ENCODE results near the gene SH3PXD2A. TPM values are rescaled to one million over a fixed set of nuclear protein-coding genes. Genes with fewer than 3 reads are reported as not detected.
"Not testable (repeated sequence)": the region's sequence is repeated elsewhere in the genome, so short reads cannot be mapped to it uniquely, and the experiment has no call there.

Gene SH3PXD2A
- total RNA-seq, 1 experiment from 2014 or later, result 0.07 TPM

DNA sequence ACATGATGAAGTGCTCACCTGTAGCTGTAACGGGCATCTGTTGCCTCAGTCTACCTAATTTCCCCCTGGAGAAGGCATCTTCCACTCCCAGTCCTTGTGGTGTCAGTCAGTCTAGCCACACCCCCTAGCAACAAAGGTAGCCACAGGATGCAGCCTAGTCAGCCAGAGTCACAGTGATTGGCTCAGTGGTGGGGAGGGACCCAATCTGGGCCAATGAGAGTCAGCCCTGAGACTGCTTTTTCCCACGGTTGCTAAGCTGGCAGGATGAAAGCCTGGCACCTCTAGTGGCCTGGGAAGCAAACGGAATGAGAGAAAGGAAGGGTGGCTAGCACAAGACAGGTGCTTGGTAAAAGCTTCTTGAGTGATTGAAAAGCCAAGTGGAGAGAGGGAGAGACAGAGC lies 118.6 kb downstream of the SH3PXD2A start:
- Histone ChIP-seq H3K9me2 (replicated peaks; ENCODE audit: insufficient read depth, low read length) (no peaks in the 10 kb centered on the region), H2AFZ (ENCODE audit: low read length) (no peak overlapping the region), H3K36me3 (ENCODE audit: insufficient read depth, low read length) (no peaks in the 10 kb centered on the region), H3K4me3 (ENCODE audit: low read length) (no peak overlapping the region), H3K27ac (ENCODE audit: low read length) (no peak overlapping the region), H3K9me3 (ENCODE audit: low read length) (no peaks in the 10 kb centered on the region), H3K27me3 (ENCODE audit: low read length) (no peaks in the 10 kb centered on the region), H3K4me2 (ENCODE audit: low read depth, low read length, poor library complexity, severe bottlenecking) (no peak overlapping the region), H3K4me1 (ENCODE audit: low read length) (no peaks in the 10 kb centered on the region), H3K79me2 (ENCODE audit: low read length) (no peaks in the 10 kb centered on the region), H4K20me1 (ENCODE audit: insufficient read depth, low read depth, low read length) (no peaks in the 10 kb centered on the region), H3K9ac (ENCODE audit: low read length) (no peak overlapping the region)
- peak; percentile 87 for DNase-seq

DNA sequence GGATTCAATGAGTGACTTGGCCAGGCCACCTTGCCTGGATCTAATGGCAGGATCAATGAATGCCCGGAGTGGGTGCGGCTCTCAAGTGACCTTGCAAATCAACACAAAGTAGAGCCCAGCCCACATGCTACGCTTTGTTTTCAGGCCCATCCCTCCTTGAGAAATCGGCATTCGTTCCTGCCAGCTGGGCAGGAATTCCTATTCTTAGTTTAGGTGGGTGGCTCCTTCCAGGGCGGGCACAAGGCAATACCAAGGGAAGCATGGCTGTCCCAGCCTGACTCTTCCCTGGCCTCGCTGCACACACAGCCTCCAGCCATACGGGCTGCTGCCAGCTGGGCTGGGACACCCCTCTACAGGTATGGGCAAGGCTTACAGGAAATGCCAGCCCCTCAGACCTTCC lies 119.3 kb downstream of the SH3PXD2A start:
- Histone ChIP-seq H3K27ac (ENCODE audit: low read length) (no peak overlapping the region), H3K9me2 (replicated peaks; ENCODE audit: insufficient read depth, low read length) (no peaks in the 10 kb centered on the region), H3K9me3 (ENCODE audit: low read length) (no peaks in the 10 kb centered on the region), H2AFZ (ENCODE audit: low read length) (no peak overlapping the region), H3K79me2 (ENCODE audit: low read length) (no peaks in the 10 kb centered on the region), H3K4me1 (ENCODE audit: low read length) (no peaks in the 10 kb centered on the region), H3K27me3 (ENCODE audit: low read length) (no peaks in the 10 kb centered on the region), H4K20me1 (ENCODE audit: insufficient read depth, low read depth, low read length) (no peaks in the 10 kb centered on the region), H3K9ac (ENCODE audit: low read length) (no peak overlapping the region), H3K4me3 (ENCODE audit: low read length) (no peak overlapping the region), H3K4me2 (ENCODE audit: low read depth, low read length, poor library complexity, severe bottlenecking) (no peak overlapping the region), H3K36me3 (ENCODE audit: insufficient read depth, low read length) (no peaks in the 10 kb centered on the region)
- no peak for DNase-seq

DNA sequence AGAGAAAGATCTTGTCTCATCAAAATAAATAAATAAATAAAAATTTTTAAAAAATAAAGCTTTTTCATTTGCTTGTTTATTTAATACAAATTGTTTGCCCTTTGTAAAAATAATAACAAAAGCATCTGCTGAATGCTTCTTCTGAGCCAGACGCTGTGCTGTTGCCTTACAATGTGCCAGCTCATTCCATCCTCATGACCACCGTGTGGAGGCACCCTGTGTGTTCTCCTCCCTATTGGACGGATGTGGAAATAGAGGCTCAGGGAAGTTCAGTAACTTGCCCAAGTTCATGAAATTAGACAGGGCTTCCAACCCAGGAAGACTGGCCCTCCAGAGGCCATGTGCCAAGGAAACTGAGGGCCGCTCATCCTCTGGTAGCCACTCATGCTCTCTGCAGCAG lies 120.6 kb downstream of the SH3PXD2A start:
- no peak for DNase-seq

DNA sequence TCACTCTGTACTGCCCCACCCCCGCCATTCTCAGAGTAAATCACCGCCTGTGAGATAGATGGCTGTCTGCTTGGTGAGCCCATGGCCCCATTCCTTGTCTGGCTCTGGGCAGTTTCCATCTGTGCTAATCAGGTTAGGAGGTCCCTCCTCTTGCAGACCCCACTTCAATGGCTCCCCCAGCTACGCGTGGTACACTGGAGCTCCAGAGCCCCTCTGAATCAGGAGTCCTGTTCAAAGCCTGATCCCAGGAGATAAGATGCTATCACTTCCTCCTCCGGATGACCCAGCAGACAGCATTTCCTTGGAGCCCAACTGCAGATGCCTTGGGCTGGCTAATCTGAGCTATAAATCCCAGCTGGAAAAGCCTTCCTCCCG lies 122.3 kb downstream of the SH3PXD2A start:
- H3K4me3 ChIP-seq (ENCODE audit: low read length), result no peak overlapping the region
- H2AFZ ChIP-seq (ENCODE audit: low read length), result no peak overlapping the region
- H3K27ac ChIP-seq (ENCODE audit: low read length), result no peak overlapping the region
- no peaks in the 10 kb centered on the region for H4K20me1 ChIP-seq (ENCODE audit: insufficient read depth, low read depth, low read length)
- H3K9me3 ChIP-seq (ENCODE audit: low read length), result no peaks in the 10 kb centered on the region
- H3K27me3 ChIP-seq (ENCODE audit: low read length), result no peaks in the 10 kb centered on the region
- H3K4me1 ChIP-seq (ENCODE audit: low read length), result no peaks in the 10 kb centered on the region
- no peaks in the 10 kb centered on the region for H3K79me2 ChIP-seq (ENCODE audit: low read length)
- no peak overlapping the region for H3K4me2 ChIP-seq (ENCODE audit: low read depth, low read length, poor library complexity, severe bottlenecking)
- no peaks in the 10 kb centered on the region for H3K9me2 ChIP-seq (replicated peaks; ENCODE audit: insufficient read depth, low read length)
- H3K36me3 ChIP-seq (ENCODE audit: insufficient read depth, low read length), result no peaks in the 10 kb centered on the region
- H3K9ac ChIP-seq (ENCODE audit: low read length), result no peak overlapping the region
- DNase-seq, result no peak

More for the DNA sequence above, 120.6 kb downstream of the SH3PXD2A start:
- H3K27me3 ChIP-seq (ENCODE audit: low read length), result no peaks in the 10 kb centered on the region
- no peak overlapping the region for H3K9ac ChIP-seq (ENCODE audit: low read length)
- no peaks in the 10 kb centered on the region for H3K9me3 ChIP-seq (ENCODE audit: low read length)
- no peaks in the 10 kb centered on the region for H4K20me1 ChIP-seq (ENCODE audit: insufficient read depth, low read depth, low read length)
- no peak overlapping the region for H3K4me3 ChIP-seq (ENCODE audit: low read length)
- no peaks in the 10 kb centered on the region for H3K4me1 ChIP-seq (ENCODE audit: low read length)
- H3K36me3 ChIP-seq (ENCODE audit: insufficient read depth, low read length), result no peaks in the 10 kb centered on the region
- H3K79me2 ChIP-seq (ENCODE audit: low read length), result no peaks in the 10 kb centered on the region
- no peak overlapping the region for H2AFZ ChIP-seq (ENCODE audit: low read length)
- no peak overlapping the region for H3K4me2 ChIP-seq (ENCODE audit: low read depth, low read length, poor library complexity, severe bottlenecking)
- H3K27ac ChIP-seq (ENCODE audit: low read length), result no peak overlapping the region
- no peaks in the 10 kb centered on the region for H3K9me2 ChIP-seq (replicated peaks; ENCODE audit: insufficient read depth, low read length)

DNA sequence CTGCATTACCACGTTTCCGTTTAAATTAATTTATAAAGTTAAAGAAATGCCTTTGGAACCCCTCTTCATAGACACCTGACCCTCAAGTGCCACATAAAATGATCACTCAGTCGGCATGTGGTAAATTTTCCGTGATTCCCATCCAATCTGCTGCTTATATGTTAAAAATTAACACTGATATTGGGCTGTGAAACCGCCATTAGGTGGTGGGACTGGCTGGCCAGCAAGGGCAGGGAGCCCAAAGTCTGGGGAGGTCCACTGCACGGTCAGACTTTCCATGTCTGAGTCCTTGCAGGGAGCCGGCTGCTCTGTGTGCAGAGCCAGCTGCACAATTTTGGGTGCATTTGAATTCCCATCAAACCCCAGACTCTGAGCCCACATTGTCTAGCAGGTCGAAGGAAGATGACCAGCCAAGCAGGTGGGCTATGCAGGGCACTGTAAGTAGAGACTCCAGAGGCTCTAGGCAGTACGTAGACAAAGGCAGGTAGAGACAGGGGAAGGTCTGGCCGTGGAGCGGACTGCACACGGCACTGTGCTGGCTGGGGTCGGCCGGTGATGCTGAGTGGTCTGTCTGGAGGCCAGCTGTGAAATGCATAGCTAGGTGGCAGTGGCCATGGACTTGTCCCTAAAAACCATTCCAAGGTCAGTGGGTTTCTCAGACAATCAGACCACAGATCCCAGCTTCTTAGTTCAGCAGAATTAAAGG lies 122.9 kb downstream of the SH3PXD2A start:
- Histone ChIP-seq H3K79me2 (ENCODE audit: low read length) (no peaks in the 10 kb centered on the region), H3K27ac (ENCODE audit: low read length) (no peak overlapping the region), H3K9me2 (replicated peaks; ENCODE audit: insufficient read depth, low read length) (no peaks in the 10 kb centered on the region), H3K4me3 (ENCODE audit: low read length) (no peak overlapping the region), H3K4me1 (ENCODE audit: low read length) (no peaks in the 10 kb centered on the region), H3K9me3 (ENCODE audit: low read length) (no peaks in the 10 kb centered on the region), H3K36me3 (ENCODE audit: insufficient read depth, low read length) (no peaks in the 10 kb centered on the region), H3K9ac (ENCODE audit: low read length) (no peak overlapping the region), H4K20me1 (ENCODE audit: insufficient read depth, low read depth, low read length) (no peaks in the 10 kb centered on the region), H3K27me3 (ENCODE audit: low read length) (no peaks in the 10 kb centered on the region), H2AFZ (ENCODE audit: low read length) (no peak overlapping the region), H3K4me2 (ENCODE audit: low read depth, low read length, poor library complexity, severe bottlenecking) (no peak overlapping the region)
- DNase-seq, result no peak

DNA sequence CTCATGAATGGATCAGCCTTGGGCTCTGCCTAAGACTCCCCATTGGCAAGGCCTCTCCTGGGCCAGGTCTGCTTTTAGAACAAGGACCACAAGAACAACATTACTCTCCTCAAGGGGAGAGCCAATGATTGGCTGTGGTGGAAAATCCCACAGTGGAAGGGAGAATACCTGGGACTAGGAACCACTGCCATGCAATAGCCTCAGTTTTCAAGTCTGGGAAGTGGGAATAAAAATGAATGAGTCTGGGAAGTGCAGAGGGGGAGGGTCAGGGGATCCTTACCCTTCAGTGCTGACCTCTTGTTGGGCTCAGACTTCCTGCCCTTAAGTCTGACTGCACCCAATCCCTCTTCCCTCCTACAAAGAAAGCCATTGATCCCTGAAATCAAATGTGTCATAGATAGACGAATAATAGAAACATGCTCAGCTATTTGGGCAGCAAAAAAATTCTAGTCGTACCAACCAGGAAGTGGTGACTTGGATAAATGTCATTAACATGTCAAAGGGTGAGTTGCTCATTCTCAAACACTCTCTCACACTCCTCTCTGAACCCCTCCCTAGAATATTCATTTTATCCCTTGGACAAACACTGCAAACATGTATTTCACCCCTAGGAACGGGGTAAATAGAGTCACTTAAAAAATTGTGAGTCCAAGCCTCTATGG lies 123.6 kb downstream of the SH3PXD2A start:
- Histone ChIP-seq H4K20me1 (ENCODE audit: insufficient read depth, low read depth, low read length) (no peaks in the 10 kb centered on the region), H3K4me3 (ENCODE audit: low read length) (no peak overlapping the region), H2AFZ (ENCODE audit: low read length) (no peak overlapping the region), H3K4me1 (ENCODE audit: low read length) (no peaks in the 10 kb centered on the region), H3K9me3 (ENCODE audit: low read length) (no peaks in the 10 kb centered on the region), H3K36me3 (ENCODE audit: insufficient read depth, low read length) (no peaks in the 10 kb centered on the region), H3K27me3 (ENCODE audit: low read length) (no peaks in the 10 kb centered on the region), H3K9me2 (replicated peaks; ENCODE audit: insufficient read depth, low read length) (no peaks in the 10 kb centered on the region), H3K79me2 (ENCODE audit: low read length) (no peaks in the 10 kb centered on the region), H3K27ac (ENCODE audit: low read length) (no peak overlapping the region), H3K4me2 (ENCODE audit: low read depth, low read length, poor library complexity, severe bottlenecking) (no peak overlapping the region), H3K9ac (ENCODE audit: low read length) (no peak overlapping the region)
- DNase-seq, result no peak

DNA sequence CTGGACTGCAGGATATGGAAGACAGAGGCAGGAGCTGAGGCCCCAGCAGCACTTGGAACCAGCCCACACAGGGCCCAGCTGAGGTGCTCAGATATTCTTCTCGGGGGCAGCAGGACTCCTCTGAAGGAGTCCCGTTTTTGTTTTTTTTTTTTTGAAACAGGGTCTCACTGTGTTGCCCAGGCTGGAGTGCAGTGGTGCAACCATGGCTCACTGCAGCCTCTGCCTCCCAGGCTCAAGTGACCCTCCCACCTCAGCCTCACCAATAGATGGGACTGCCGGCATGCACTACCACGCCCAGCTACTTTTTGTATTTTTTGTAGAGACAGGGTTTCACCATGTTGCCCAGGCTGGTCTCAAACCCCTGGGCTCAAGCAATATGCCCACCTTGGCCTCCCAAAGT lies 124.3 kb downstream of the SH3PXD2A start:
- H3K36me3 ChIP-seq (ENCODE audit: insufficient read depth, low read length); H3K27me3 ChIP-seq (ENCODE audit: low read length); H3K79me2 ChIP-seq (ENCODE audit: low read length); DNase-seq; H4K20me1 ChIP-seq (ENCODE audit: insufficient read depth, low read depth, low read length); H3K9me2 ChIP-seq (replicated peaks; ENCODE audit: insufficient read depth, low read length); H3K9me3 ChIP-seq (ENCODE audit: low read length); H2AFZ ChIP-seq (ENCODE audit: low read length); H3K4me1 ChIP-seq (ENCODE audit: low read length); H3K4me3 ChIP-seq (ENCODE audit: low read length); H3K9ac ChIP-seq (ENCODE audit: low read length); H3K27ac ChIP-seq (ENCODE audit: low read length); H3K4me2 ChIP-seq (ENCODE audit: low read depth, low read length, poor library complexity, severe bottlenecking): not testable (repeated sequence)

DNA sequence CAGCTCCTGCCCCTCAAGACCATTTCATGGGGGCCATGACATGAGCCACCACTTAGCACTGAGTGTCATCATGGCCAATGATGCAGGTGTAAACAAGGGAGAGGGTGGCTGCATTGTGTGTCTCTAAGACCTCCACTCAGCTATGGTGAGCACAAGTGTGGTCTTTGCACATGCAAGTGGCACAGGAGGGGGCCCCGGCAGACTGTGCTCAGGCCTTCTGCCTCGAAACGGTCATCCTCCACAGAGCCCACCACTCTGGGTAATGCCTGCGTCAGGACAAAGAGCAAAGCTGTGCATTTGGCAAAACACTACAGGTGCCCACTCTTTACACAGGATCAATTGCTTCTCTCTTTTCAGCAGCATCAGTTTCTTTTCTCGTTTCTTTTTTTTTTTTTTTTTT lies 125.5 kb downstream of the SH3PXD2A start:
- DNase-seq, result no peak
- Histone ChIP-seq H3K4me3 (ENCODE audit: low read length) (no peak overlapping the region), H3K4me2 (ENCODE audit: low read depth, low read length, poor library complexity, severe bottlenecking) (no peak overlapping the region), H3K36me3 (ENCODE audit: insufficient read depth, low read length) (no peaks in the 10 kb centered on the region), H3K4me1 (ENCODE audit: low read length) (no peaks in the 10 kb centered on the region), H4K20me1 (ENCODE audit: insufficient read depth, low read depth, low read length) (no peaks in the 10 kb centered on the region), H3K9me2 (replicated peaks; ENCODE audit: insufficient read depth, low read length) (no peaks in the 10 kb centered on the region), H3K9ac (ENCODE audit: low read length) (no peak overlapping the region), H2AFZ (ENCODE audit: low read length) (no peak overlapping the region), H3K9me3 (ENCODE audit: low read length) (no peaks in the 10 kb centered on the region), H3K27me3 (ENCODE audit: low read length) (no peaks in the 10 kb centered on the region), H3K27ac (ENCODE audit: low read length) (no peak overlapping the region), H3K79me2 (ENCODE audit: low read length) (no peaks in the 10 kb centered on the region)

All from Karpas-422 (cell line).